Measurements from ENCODE around the gene FYN. TPM values are rescaled to one million over a fixed set of nuclear protein-coding genes. Genes with fewer than 3 reads are reported as not detected.

The FYN gene
- total RNA-seq, 4 donors from 2014 or later = 37.8 to 65.8 (median 53.8) TPM

GRCh38 chr6:111761212-111761611, 112.0 kb downstream of the FYN start:
- peaks cover 40 to 61% (median 58%) of the 10 kb centered on the region in 4 donors for H3K4me1 ChIP-seq
- no peaks in the 10 kb centered on the region for H3K9me3 ChIP-seq
- no peaks in the 10 kb centered on the region for H3K27me3 ChIP-seq
- no peaks in the 10 kb centered on the region for H3K36me3 ChIP-seq
- intact Hi-C loops (cut with DNase I) = no loop called here
- no peak for DNase-seq (ENCODE audit: extremely low spot score)
- H3K27ac ChIP-seq (replicated peaks in 1 of 4) = peak overlapping the region in 2 of 4 donors; percentile 11 to 29
- TF ChIP-seq POLR2AphosphoS5 (IDR thresholded peaks at IDR 0.05) = no peak
- TF ChIP-seq POLR2A (IDR thresholded peaks at IDR 0.05; ENCODE audit: low read depth) = no peak
- no peak for TF ChIP-seq EP300 (IDR thresholded peaks at IDR 0.05)
- TF ChIP-seq, protein P1, sequence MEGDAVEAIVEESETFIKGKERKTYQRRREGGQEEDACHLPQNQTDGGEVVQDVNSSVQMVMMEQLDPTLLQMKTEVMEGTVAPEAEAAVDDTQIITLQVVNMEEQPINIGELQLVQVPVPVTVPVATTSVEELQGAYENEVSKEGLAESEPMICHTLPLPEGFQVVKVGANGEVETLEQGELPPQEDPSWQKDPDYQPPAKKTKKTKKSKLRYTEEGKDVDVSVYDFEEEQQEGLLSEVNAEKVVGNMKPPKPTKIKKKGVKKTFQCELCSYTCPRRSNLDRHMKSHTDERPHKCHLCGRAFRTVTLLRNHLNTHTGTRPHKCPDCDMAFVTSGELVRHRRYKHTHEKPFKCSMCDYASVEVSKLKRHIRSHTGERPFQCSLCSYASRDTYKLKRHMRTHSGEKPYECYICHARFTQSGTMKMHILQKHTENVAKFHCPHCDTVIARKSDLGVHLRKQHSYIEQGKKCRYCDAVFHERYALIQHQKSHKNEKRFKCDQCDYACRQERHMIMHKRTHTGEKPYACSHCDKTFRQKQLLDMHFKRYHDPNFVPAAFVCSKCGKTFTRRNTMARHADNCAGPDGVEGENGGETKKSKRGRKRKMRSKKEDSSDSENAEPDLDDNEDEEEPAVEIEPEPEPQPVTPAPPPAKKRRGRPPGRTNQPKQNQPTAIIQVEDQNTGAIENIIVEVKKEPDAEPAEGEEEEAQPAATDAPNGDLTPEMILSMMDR (IDR thresholded peaks at IDR 0.05) = no peak
- WGBS = 78% methylated on average over 2 of the region's 2 CpGs
- H3K4me3 ChIP-seq = no peak overlapping the region

GRCh38 chr6:111759836-111760785, 113.1 kb downstream of the FYN start:
- 30% methylated on average over 18 of the region's 18 CpGs for WGBS
- Histone ChIP-seq H3K4me3 (peak overlapping the region; percentile 22 to 30 (median 26)), H3K9me3 (no peaks in the 10 kb centered on the region), H3K4me1 (peaks cover 36 to 60% (median 53%) of the 10 kb centered on the region in 4 donors), H3K36me3 (no peaks in the 10 kb centered on the region), H3K27ac (replicated peaks in 1 of 4) (peak overlapping the region; percentile 24 to 62 (median 60)), H3K27me3 (no peaks in the 10 kb centered on the region)
- no peak for DNase-seq (ENCODE audit: extremely low spot score)
- intact Hi-C loops (cut with DNase I) = no loop called here
- TF ChIP-seq EP300 (IDR thresholded peaks at IDR 0.05) = no peak
- peak in 1 of 2 donors; percentile 44 for TF ChIP-seq POLR2AphosphoS5 (IDR thresholded peaks at IDR 0.05)

DNA sequence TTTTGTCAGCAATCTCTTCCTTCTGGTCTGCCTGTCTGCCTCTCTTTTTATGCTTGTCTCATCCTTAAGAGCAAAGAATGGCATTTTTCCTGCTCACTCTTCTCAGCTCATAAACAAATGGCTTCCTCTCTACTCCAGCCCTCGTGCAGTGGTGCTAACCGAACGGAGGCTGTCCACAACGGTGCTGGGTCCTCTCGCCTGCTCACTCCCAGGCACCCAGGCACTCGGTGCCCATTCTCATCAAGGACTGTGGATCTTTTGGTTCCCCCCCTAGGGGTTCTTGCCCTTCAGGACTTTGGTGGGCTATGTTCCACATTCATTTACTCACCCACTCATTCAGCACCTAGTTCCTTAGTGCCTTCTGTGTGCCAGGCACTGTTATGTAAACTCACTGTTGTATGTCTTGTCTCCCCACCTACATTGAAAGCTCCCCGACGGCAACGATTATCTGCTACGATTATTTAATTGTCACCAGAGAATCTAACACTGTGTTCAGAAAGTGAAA, 113.9 kb downstream of the FYN start:
- TF ChIP-seq POLR2AphosphoS5 (IDR thresholded peaks at IDR 0.05) (no peak), EP300 (IDR thresholded peaks at IDR 0.05) (no peak), POLR2A (IDR thresholded peaks at IDR 0.05; ENCODE audit: low read depth) (no peak)
- TF ChIP-seq, protein P1 (IDR thresholded peaks at IDR 0.05) = no peak
- Histone ChIP-seq H3K9me3 (no peaks in the 10 kb centered on the region), H3K4me1 (peaks cover 41 to 60% (median 50%) of the 10 kb centered on the region in 4 donors), H3K36me3 (no peaks in the 10 kb centered on the region), H3K4me3 (peak overlapping the region; percentile 22 to 30 (median 26)), H3K27ac (replicated peaks in 1 of 4) (peak overlapping the region; percentile 24 to 62 (median 60)), H3K27me3 (no peaks in the 10 kb centered on the region)
- 25% methylated on average over 10 of the region's 10 CpGs for WGBS
- intact Hi-C loops (cut with DNase I) = no loop called here
- no peak for DNase-seq (ENCODE audit: extremely low spot score)

DNA sequence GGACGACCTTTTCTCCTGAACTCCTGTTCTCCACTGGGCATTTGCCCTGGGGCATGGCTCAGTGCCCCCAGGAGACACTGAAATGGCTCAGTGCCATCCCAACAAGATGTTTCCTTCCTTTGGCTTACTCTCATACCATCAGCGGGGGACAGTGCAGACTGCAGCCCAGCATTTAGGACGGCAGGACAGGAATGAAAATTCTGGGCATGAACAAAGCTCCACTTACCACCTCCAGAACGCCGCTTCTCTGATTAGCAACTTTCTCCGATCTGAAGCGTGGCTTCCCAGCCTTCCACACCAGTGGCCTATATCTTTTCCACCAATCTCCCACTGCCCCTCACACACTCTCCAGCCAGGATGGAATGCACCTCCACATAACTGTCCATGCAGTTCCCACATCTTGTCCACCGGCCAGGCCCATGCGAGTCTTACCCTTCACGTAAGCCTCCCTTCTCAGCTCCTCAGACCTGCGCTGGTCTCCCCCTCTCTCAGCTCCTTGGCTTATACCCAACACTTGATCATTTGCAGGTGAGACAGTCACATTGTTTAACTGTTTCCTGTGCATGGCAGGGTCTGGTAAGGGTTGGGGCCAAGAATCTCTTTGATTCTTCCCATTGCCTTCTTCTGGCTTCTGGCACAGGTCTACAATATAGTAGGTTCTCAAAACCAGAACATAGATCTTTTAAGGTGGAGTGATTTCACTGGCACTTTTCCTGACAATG, 114.5 kb downstream of the FYN start:
- WGBS = 87% methylated on average over 11 of the region's 11 CpGs
- Histone ChIP-seq H3K4me1 (peaks cover 45 to 54% (median 47%) of the 10 kb centered on the region in 4 donors), H3K27ac (replicated peaks in 1 of 4) (peak overlapping the region; percentile 24 to 62 (median 60)), H3K9me3 (no peaks in the 10 kb centered on the region), H3K4me3 (peak overlapping the region in 2 of 4 donors; percentile 1 to 30), H3K27me3 (no peaks in the 10 kb centered on the region), H3K36me3 (no peaks in the 10 kb centered on the region)
- DNase-seq (ENCODE audit: extremely low spot score) = no peak
- TF ChIP-seq EP300 (IDR thresholded peaks at IDR 0.05) = no peak
- TF ChIP-seq, protein P1 (IDR thresholded peaks at IDR 0.05) = no peak
- intact Hi-C loops (cut with DNase I) = no loop called here

DNA sequence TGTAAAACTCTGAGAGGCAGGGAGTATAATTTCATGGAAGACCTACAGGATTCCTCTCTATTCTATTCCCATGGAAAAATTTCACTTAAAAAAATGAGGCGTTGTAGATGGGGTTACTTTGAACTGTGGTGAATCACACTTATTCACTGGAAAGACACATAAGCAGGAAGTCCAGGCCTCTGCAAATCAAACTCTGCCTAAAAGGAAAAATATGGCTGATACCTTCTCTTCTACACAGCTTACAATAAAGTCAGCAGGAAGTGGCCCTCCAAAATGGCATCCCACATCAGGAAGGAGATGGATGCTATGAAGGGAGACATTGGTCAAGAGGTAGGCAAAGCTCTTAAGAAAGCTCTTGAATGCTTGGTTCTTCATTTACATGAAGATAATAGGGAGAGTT, 115.9 kb downstream of the FYN start:
- no peak overlapping the region for H3K27ac ChIP-seq (replicated peaks in 1 of 4)
- 78% methylated on average over 1 of the region's 1 CpG for WGBS
- TF ChIP-seq POLR2AphosphoS5 (IDR thresholded peaks at IDR 0.05) (no peak), EP300 (IDR thresholded peaks at IDR 0.05) (no peak), POLR2A (IDR thresholded peaks at IDR 0.05; ENCODE audit: low read depth) (no peak)
- TF ChIP-seq, protein P1 (IDR thresholded peaks at IDR 0.05) = no peak
- H3K36me3 ChIP-seq = no peaks in the 10 kb centered on the region
- H3K27me3 ChIP-seq = no peaks in the 10 kb centered on the region
- no peaks in the 10 kb centered on the region for H3K9me3 ChIP-seq
- intact Hi-C loops (cut with DNase I) = no loop called here
- H3K4me3 ChIP-seq = no peak overlapping the region
- DNase-seq (ENCODE audit: extremely low spot score) = no peak
- H3K4me1 ChIP-seq = peaks cover 31 to 43% (median 38%) of the 10 kb centered on the region in 4 donors

Data from esophagus muscularis mucosa (tissue), 4 donors.